AG09309 (cell line): Measurements from ENCODE around the gene ADGRV1.
"Not testable (repeated sequence)": the region's sequence is repeated elsewhere in the genome, so short reads cannot be mapped to it uniquely, and the experiment has no call there.

ENCODE experiments used
- DNase-seq: peaks from one replicate; pipeline ENCODE4 v3.0.0-alpha.2; 2010; ENCODE audit warnings: low read depth
- H3K4me3 ChIP-seq: 2 replicates; pipeline ENCODE4 v1.5.1; 2011; ENCODE audit warnings: mild to moderate bottlenecking, low read depth, low read length, moderate library complexity; ENCODE audit not compliant: control insufficient read depth
- CTCF ChIP-seq: IDR thresholded peaks from 2 replicates; pipeline ENCODE4 v1.5.1; 2011; ENCODE audit warnings: mild to moderate bottlenecking, low read depth, low read length, inconsistent platforms; ENCODE audit not compliant: insufficient read depth, control insufficient read depth; ENCODE audit errors: missing control alignments

The ADGRV1 gene

GRCh38 chr5:91038180-91038808 is 479.7 kb downstream of the ADGRV1 start:
- no peak for DNase-seq
- H3K4me3 ChIP-seq = no peak overlapping the region
- no peak for TF ChIP-seq CTCF

GRCh38 chr5:91041132-91041531 is 482.5 kb downstream of the ADGRV1 start:
- not testable (repeated sequence) for H3K4me3 ChIP-seq, DNase-seq

GRCh38 chr5:91042247-91042935 is 483.8 kb downstream of the ADGRV1 start:
- TF ChIP-seq CTCF = no peak
- no peak overlapping the region for H3K4me3 ChIP-seq
- DNase-seq = no peak

GRCh38 chr5:91042936-91043255 is 484.3 kb downstream of the ADGRV1 start:
- TF ChIP-seq CTCF = no peak
- H3K4me3 ChIP-seq = no peak overlapping the region
- no peak for DNase-seq

- no peak for DNase-seq
- no peak overlapping the region for H3K4me3 ChIP-seq
- TF ChIP-seq CTCF = no peak
Observed at GRCh38 chr5:91048073-91048472, 489.5 kb downstream of the ADGRV1 start.

- no peak for TF ChIP-seq CTCF
- H3K4me3 ChIP-seq = no peak overlapping the region
- no peak for DNase-seq
Observed at GRCh38 chr5:91049112-91049511, 490.5 kb downstream of the ADGRV1 start.

GRCh38 chr5:91049800-91050199 is 491.2 kb downstream of the ADGRV1 start:
- TF ChIP-seq CTCF = no peak
- DNase-seq = no peak
- no peak overlapping the region for H3K4me3 ChIP-seq

- DNase-seq, H3K4me3 ChIP-seq: not testable (repeated sequence)
Observed at GRCh38 chr5:91052411-91052810, 493.8 kb downstream of the ADGRV1 start.
